ENCODE data around the gene ATP13A2.

Gene ATP13A2, protein sequence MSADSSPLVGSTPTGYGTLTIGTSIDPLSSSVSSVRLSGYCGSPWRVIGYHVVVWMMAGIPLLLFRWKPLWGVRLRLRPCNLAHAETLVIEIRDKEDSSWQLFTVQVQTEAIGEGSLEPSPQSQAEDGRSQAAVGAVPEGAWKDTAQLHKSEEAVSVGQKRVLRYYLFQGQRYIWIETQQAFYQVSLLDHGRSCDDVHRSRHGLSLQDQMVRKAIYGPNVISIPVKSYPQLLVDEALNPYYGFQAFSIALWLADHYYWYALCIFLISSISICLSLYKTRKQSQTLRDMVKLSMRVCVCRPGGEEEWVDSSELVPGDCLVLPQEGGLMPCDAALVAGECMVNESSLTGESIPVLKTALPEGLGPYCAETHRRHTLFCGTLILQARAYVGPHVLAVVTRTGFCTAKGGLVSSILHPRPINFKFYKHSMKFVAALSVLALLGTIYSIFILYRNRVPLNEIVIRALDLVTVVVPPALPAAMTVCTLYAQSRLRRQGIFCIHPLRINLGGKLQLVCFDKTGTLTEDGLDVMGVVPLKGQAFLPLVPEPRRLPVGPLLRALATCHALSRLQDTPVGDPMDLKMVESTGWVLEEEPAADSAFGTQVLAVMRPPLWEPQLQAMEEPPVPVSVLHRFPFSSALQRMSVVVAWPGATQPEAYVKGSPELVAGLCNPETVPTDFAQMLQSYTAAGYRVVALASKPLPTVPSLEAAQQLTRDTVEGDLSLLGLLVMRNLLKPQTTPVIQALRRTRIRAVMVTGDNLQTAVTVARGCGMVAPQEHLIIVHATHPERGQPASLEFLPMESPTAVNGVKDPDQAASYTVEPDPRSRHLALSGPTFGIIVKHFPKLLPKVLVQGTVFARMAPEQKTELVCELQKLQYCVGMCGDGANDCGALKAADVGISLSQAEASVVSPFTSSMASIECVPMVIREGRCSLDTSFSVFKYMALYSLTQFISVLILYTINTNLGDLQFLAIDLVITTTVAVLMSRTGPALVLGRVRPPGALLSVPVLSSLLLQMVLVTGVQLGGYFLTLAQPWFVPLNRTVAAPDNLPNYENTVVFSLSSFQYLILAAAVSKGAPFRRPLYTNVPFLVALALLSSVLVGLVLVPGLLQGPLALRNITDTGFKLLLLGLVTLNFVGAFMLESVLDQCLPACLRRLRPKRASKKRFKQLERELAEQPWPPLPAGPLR

DNA sequence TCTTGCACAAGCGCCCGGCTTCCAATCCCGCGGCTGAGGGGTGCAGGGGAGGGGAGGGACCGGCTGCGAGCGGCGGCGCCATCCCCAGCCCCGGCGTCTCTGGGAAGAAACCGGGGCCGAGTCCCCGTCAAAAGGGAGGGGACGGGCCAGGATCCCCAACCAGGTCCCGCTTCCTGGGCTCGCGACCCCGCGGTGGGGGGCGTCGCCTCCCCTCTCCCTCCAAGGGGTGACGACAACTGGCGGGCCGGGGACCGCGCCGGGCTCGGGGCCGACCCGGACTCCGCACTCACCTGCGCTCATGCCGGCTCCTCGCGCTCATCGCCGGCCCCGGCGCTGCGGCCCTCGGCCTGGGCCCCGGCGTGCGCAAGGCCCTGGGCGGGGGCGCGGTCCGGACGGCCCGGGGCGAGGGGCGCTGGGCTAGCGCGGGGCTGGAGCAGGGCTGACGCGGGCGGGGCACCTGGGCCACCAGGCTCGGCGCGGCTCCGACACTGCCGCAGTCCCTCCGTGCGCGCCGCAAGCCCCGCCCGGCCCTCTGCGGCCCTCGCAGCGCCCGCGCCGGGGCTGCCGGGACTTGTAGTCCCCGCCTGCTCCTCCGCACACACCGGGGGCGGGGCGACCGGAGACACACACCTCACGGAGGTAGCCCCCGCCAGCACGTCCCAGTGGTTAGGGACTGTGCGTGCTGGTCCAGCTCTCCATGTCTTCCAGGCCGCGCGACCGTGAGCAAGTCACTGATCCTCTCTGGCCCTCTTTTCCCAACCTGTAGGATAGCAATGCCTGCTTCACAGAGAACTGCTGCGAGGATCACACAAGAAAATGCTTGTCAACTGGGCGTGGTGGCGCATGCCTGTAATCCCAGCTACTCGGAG, at the start of gene ATP13A2:
Gene ATP13A2 (minus strand): TSS at position 490 of the 869 bp plus-strand sequence. CDS start 190 bp downstream, at position 300.
- DNase-seq (ENCODE audit: low read depth in 3 of 3), result peak; percentile 65 to 82 (median 65)

DNA sequence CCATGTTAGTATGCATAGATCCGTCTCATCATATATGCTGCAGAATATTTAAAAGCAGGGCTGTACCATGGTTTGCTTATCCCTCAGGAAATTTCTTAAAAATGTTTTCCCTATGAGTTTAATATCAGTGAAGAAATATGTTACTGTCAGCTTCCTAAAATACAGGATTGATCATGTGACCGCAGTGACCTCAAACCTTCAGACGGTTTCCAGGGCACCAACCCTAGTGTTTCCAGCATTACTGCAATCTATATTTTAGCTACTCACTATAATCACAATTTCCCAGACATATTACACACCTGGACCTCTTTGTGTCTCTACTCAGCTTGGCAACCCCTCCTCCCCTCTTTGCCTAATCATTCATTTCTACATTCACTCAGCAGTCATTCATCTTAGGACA, 49.8 kb upstream of the ATP13A2 start:
- DNase-seq (ENCODE audit: low read depth in 3 of 3), result no peak

DNA sequence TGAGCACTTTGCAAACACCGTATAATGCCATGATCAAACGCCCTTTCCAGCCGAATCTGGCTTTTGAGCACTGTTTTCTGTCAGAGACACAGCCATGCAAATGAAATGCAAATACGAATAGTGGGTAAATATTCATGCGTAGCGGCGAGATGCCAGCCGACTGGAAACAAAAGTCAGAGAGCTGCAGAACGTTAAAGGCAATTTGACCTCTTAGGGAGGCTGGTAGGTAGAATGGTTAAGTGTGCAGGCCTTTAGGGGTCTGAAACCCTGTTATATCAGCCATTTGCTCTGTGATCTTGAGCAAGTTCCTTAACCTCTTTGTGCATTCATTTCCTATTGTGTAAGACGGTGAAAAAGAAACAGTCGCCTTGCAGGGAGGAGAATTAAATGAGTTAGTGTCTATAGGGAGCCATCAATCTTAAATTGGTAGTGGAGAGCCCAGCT, 48.6 kb upstream of the ATP13A2 start:
- DNase-seq (ENCODE audit: low read depth in 3 of 3), result no peak

DNA sequence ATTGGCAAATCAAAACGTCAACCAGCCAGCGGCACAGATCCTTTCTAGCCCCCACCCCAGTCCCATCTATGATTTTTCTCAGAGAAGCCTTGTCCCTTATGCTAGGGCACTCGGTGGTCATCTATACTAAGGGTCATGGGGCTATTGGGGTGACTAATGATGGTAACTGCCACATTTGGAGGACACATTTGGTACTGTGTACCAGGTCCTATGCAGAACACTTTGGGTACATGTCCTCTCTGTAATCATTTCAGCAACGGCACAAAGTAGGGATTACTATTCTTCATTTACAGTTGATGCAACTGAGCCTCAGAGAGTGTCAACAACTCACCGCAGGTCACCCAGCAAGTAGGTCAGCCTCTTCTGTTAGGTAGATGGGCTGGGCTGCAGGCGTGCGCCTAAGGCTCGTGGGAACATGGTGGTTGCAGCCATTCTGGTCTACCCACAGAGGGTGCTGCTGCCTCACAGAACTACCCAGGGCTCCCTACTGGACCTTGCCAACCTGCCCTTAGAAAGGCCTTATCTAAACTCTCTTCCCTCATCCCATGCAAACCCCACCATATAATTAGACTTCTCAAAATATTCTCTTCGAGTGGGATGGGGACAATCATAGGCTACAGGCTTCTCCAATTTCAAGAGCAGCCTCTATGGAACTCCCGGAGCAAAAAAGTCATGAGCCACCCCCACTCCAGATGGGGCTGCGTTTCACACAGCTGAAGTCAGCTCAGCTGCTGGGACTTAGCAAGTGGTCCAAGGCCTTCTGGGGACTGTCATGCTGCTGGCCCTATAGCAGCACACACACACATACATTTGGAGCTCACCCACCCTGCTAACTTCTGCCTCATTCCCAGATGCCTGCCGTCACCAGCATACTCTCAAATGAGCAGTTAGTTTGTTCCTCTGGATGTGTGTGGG, 47.9 kb upstream of the ATP13A2 start:
- peak in 1 of 3 experiments; percentile 19 for DNase-seq (ENCODE audit: low read depth in 3 of 3)

DNA sequence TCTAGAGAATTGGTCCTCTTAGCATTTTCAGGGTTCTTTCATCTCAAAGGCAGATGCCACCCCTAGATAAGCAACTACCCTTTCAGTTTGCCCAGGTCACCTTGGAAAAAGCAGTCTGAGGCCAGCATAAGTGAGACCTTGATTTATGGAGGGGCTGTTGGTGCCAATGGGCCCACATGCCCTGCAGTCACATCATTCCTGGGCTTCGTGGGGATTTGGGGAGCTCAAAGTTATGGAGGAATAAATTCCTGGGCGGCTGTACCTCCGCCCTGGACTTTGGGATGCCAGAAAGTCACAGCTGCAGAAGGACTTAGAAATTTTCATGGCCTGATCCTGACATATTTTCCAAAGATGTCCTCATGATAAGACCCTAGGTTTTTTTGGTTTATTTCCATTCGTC, 44.8 kb upstream of the ATP13A2 start:
- DNase-seq (ENCODE audit: low read depth in 3 of 3), result no peak

DNA sequence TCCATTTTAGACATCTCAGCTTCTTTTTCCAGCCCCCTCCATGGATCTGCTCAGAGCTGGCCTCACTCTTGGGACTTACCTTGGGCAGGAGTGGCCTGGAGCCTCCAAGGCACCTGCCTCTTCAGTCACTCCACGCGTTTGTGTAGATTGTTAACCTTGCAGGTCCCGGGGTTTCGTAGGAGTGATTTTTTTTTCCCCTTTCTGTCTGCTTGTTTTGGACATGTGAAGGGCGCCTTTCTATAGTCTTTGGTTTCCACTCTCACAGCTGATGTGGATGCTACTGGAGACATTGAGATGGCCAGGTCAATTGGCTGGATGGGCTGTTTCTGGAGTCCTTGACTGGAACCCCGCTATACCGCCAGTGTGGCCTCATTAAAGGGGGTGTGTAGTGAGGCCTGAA, 44.1 kb upstream of the ATP13A2 start:
- DNase-seq (ENCODE audit: low read depth in 3 of 3), result no peak

DNA sequence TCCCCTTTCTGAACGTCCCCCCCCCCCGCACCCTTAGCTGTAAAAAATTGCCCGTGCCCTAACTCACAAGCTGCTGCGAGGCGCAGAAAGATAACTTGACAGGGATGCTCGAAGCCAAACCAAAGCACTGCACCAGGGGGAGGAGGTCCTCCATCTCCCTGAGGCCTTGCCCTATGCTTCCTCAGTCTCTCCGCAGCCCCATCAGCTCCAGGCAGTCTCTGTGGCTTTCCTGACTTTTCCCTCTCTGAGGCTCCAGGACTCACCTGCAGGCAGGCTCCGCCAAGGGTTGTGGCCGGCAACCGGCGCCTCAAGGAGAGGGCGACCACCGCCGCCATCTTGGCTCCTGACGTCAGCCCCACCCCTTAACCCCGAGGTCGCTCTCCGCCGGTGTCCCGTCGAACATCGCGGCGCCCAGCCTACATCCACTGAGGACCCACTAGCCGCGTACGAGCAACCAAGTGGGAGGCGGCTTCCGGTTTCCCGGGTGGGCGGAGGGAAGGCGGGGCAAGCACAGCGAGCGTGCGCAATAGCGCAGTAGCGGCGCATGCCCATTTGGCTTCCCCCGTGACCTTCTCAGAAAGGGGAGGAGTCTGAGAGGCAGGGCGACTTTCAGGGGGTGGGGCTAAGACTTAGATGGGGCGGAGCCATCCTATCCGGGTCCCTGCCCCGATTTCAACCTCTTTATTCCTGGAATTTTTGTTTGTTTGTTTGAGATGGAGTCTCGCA, 42.1 kb upstream of the ATP13A2 start, which contains the start of gene SDHB:
Gene SDHB (minus strand): TSS at position 348 of the 726 bp plus-strand sequence. CDS start 13 bp downstream, at position 335.
- DNase-seq (ENCODE audit: low read depth in 3 of 3), result peak; percentile 98 to 100 (median 99)

DNA sequence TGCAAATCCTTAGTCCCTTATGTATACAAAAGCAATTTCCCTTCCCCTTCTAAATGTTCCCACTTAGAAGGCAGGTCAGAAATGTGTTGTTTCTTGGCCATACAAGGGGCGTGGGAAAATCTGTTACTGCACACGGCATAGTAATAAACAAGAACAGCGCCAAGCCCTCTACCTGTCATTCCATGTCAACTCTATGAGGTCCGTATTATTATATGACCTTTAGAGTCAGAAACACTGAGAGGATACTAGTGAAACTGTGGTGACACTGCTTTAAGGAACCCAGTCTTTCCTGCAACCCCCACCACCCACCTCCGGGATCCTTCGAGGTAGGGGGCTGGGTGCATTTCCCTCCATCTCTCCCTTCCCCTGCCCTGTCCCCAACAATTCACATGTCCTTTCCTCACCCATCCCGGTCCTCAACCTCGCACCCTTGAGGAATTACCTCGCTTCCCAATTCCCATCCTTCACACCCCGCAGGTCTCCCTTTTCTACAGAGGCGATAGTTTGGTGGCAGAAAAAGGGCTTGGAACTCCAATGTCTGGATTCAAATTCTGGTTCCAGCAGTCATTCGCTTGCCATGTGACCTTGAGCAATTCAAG, 41.5 kb upstream of the ATP13A2 start:
- DNase-seq (ENCODE audit: low read depth in 3 of 3), result no peak

DNA sequence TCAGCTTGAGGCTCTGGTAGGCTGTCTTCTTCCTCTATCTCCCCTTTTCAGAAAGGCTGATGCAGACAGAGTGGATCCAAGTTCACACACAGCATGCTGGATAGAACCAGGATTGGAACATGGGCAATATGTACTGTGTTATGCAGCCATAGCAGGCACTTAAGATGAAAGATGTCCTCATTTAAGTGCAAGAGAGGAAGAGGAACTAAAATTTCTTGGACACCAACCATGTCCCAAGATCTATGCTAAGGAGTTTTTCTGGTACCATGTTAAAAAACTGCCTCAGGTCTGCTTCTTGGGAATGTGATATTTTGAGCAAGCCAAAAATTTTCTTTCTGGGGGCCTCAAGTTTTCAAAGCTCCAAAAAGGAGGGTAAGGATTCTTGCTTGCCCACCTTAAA, 40.9 kb upstream of the ATP13A2 start:
- DNase-seq (ENCODE audit: low read depth in 3 of 3), result no peak

DNA sequence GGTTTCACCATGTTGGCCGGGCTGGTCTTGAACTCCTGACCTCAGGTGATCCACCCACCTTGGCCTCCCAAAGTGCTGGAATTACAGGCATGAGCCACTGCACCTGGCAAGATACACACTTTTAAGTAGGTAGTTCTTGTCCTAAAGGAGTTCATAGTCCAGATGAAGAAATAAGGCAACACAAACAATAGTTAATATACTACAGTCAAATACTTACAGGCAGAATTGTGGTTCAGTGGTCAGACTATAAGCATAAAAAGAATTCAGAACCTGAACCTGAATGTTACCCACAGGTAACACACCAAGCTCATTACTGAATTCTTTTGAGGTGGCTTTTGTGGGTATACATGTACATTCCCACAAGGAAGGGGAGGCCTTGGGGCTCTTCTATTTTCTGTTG, 40.3 kb upstream of the ATP13A2 start:
- DNase-seq (ENCODE audit: low read depth in 3 of 3), result no peak

DNA sequence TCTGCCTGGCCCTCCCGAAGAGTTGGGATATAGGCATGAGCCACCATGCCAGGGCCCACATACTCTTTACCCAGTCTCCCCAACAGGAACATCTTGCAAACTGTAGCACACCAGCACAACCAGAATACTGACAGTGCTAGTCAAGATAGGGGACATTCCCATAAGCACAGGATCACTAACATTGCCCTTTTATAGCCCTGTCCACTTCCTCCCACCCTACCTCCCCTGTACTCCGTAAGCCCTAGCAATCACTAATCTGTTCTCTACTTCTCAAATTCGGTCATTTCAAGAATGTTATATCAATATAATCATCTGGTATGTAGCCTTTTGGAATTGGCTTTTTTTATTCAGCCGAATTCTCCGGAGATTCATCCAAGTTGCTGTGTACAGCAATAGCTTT, 36.2 kb upstream of the ATP13A2 start:
- no peak for DNase-seq (ENCODE audit: low read depth in 3 of 3)

DNA sequence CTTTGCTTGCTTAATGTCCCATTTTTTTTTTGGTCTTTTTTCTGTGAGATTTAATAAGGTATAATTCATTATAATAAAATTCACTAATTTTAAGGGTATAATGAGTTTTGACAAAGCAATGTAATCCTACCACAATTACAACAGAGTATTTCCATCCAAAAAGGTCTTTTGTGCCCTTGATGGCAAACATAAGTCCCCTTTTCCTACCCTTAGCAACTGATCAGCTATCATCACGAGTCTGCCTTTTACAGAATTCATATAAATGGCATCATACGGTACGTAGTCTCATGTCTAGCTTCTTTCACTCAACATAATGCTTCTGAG, 34.6 kb upstream of the ATP13A2 start:
- DNase-seq (ENCODE audit: low read depth in 3 of 3), result no peak

DNA sequence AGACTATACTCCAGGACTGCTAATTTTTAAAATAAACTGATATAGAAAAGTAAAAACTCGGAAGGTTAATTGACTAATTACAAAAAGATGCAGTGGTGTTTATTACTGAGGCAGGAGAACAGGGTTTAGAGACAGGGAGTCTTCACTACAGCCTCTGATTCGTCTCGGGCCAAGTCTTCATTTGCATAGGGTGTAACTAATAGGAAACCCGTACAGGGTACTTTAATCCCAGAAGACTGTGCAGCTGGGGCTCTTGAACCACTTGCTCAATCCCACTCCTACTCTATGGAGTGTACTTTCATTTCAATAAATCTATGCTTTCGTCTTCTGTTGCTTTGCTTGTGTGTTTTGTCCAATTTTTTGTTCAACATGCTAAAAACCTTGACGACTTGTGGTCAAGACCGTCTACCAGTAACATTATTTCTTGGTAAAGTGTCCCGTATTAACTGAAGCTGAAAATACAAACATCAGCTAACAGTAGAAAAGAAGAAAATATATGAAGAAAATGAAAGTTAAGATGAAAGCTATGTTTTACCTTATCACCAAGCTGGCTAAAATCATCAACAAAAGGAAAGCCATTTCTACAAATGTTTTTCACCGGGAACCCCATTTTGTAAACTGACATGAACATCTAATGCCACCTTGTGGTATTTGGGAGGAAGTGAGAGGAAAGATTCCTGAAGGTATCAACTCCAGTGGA, 34.1 kb upstream of the ATP13A2 start:
- no peak for DNase-seq (ENCODE audit: low read depth in 3 of 3)

DNA sequence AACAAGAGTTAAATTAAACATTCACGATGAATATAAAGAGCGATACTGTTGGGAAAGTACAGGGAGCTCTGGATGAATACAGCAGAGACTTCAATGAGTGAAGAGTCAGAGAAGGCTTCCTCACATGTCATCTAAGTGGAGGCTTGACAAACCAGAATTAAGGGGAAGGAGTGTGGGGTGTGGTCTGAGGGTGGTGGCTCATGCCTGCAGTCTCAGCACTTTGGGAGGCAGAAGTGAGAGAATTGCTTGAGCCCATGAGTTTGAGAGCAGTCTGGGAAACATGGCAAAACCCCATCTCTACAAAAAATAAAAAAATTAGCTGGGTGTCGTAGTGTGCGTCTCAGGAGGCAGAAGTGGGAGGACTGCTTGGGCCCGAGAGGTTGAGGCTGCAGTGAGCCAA, 33.4 kb upstream of the ATP13A2 start:
- DNase-seq (ENCODE audit: low read depth in 3 of 3), result no peak

DNA sequence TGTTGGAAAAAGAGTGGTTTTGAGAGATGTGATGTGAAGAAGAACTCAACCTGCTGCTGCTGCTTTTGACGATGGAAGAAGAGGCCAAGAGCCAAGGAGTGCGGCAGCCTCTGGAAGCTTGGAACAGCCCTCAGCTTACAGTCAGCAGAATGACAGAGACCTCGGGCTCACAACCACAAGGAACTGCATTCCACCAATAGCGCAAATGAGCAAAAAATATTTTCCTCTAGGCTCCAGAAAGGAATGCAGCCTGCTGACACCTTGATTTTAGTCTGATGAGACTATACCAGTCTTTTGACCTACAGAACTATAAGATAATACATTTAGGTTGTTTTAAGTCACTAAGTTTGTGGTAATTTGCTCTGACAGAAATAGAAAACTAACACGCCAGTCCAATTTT, 31.9 kb upstream of the ATP13A2 start:
- DNase-seq (ENCODE audit: low read depth in 3 of 3), result no peak

DNA sequence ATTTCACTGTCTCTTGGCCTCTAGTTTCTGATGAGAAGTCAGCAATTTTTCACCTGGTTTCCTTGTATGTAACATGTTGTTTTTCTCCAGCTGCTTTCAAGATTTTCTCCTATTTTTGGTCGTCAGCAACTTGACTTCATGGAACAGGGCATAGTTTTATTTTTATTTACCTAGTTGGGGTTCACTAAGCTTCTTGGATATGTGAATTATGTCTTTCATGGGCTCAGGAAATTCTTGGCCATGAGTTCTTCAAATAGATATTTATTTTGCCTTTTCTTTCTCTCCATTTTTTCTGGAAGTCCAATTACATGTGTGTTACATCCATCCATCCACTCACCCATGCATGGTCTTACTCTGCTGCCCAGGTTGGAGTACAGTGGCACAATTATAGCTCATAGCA, 28.4 kb upstream of the ATP13A2 start:
- no peak for DNase-seq (ENCODE audit: low read depth in 3 of 3)

DNA sequence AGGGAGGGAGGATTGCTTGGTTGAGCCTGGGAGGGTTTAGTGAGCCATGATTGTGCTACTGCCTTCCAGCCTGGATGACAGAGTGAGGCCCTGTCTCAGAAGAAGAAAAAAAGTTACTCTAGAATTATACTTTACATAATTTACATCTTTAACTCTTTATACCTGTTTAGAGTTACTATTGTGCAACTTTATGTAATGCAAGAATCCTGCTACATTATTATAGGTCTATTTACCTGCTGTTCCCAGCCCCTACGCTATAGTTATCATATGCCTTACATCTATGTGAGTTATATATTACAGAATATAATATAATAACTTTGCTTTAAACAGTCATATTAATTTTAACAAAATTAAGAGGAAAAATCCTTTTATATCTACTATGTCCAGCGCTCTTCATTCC, 27.8 kb upstream of the ATP13A2 start:
- DNase-seq (ENCODE audit: low read depth in 3 of 3), result no peak

DNA sequence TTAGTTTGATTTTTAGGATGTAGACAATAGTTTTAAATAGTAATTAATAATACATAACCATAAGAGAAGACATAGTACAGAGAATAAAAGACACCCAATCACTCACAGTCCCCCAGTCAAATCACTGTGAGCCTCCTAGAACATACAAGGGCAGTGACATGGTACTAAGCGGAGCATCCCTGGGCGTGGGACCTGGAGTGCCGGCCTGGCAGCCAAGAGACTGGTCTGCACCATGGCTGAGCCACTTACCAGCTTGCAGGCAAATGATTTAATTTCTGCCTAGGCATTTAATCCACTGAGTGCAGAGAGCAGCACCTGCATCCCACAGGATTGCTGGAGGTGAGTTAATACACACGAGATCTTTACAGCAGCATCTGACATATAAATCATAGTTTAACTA, 21.8 kb upstream of the ATP13A2 start:
- no peak for DNase-seq (ENCODE audit: low read depth in 3 of 3)

Data from stimulated activated CD4-positive, alpha-beta T cell treated with anti-CD3 and anti-CD28 coated beads, TNF-alpha, amount 100 ng/mL, for 24 hours (primary cell).